ENCODE results near the gene APEH. TPM values are rescaled to one million over a fixed set of nuclear protein-coding genes. Genes with fewer than 3 reads are reported as not detected.

APEH gene
- total and polyA plus RNA-seq, 9 of the 15 experiments (the other 6 are each of a cell fraction or from before 2014, with no cell fraction given): 70.9 to 177 (median 117) TPM

- H3K27ac ChIP-seq (ENCODE audit: extremely low read depth, low read depth, low read length): no peak overlapping the region
- TF ChIP-seq, protein P1, sequence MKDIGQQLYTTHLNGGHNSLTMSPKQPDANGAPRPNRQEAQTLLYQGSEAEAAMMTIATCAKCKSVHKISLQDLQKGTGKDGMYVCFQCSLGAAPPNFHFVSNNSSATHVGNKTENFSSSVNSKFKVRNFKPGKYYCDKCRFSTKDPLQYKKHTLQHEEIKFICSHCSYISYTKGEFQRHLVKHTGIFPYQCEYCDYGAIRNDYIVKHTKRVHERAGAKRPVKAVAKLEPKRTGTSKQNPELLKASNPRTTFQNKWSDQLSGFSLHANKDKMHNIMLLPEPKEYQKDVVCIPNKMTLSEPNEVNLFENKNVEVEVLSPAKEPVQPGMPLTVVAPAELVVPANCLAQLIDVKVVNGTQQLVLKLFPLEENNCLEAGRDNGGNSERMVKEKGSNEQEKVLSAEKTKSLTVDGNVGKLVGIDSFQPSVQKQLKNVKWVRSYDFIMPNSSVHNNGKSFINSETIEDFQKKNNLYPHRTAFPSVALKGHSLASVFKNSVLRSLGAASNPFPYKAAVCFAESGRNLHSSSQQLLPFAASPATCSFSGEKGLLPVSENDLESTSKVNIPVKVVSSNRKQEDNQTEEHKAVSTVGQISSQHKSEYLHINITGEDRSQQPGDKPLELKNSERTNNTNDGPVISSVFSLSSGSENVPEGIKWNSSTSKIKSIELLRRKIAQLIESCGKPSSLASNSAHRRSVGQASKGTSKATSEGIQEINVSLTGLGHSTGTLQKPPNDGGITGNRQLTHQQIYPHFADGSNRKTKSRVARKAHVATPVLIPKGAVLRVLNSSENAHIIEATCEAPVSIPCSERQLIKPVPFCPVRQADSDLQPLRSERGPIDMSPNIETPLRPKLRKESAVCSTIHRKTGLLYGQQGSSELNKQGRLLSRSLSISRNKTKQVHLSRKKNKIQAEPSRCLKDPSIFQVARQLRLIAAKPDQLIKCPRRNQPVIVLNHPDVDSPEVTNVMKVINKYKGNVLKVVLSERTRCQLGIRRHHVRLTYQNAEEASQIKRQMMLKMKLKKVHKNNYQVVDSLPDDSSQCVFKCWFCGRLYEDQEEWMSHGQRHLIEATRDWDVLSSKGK (CRISPR knock-in tag; IDR thresholded peaks at IDR 0.05): no peak
- TF ChIP-seq NR2F6 (CRISPR knock-in tag; IDR thresholded peaks at IDR 0.05): no peak
- TF ChIP-seq, protein P2, sequence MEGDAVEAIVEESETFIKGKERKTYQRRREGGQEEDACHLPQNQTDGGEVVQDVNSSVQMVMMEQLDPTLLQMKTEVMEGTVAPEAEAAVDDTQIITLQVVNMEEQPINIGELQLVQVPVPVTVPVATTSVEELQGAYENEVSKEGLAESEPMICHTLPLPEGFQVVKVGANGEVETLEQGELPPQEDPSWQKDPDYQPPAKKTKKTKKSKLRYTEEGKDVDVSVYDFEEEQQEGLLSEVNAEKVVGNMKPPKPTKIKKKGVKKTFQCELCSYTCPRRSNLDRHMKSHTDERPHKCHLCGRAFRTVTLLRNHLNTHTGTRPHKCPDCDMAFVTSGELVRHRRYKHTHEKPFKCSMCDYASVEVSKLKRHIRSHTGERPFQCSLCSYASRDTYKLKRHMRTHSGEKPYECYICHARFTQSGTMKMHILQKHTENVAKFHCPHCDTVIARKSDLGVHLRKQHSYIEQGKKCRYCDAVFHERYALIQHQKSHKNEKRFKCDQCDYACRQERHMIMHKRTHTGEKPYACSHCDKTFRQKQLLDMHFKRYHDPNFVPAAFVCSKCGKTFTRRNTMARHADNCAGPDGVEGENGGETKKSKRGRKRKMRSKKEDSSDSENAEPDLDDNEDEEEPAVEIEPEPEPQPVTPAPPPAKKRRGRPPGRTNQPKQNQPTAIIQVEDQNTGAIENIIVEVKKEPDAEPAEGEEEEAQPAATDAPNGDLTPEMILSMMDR (IDR thresholded peaks at IDR 0.05 in 2 of 3, conservative IDR thresholded peaks at IDR 0.05 in 1 of 3; ENCODE audit: insufficient read depth in 2 of 3, low read depth in 1 of 3, low read length in 3 of 3): no peak
- TF ChIP-seq GATAD2A (IDR thresholded peaks at IDR 0.05): no peak
- TF ChIP-seq, protein P3, sequence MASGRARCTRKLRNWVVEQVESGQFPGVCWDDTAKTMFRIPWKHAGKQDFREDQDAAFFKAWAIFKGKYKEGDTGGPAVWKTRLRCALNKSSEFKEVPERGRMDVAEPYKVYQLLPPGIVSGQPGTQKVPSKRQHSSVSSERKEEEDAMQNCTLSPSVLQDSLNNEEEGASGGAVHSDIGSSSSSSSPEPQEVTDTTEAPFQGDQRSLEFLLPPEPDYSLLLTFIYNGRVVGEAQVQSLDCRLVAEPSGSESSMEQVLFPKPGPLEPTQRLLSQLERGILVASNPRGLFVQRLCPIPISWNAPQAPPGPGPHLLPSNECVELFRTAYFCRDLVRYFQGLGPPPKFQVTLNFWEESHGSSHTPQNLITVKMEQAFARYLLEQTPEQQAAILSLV (tag; IDR thresholded peaks at IDR 0.05): no peak
- TF ChIP-seq ZNF444 (CRISPR knock-in tag; IDR thresholded peaks at IDR 0.05): no peak
- no peak for TF ChIP-seq RBM17 (IDR thresholded peaks at IDR 0.05; ENCODE audit: borderline replicate concordance, low read depth, low read length)
- no peak for TF ChIP-seq ESRRB (CRISPR knock-in tag; IDR thresholded peaks at IDR 0.05; ENCODE audit: borderline replicate concordance)
- no peak for TF ChIP-seq ZNF592 (IDR thresholded peaks at IDR 0.05)
- TF ChIP-seq ZNF785 (CRISPR knock-in tag; IDR thresholded peaks at IDR 0.05): no peak
- no peaks in the 10 kb centered on the region for H3K9me1 ChIP-seq (ENCODE audit: control insufficient read depth, insufficient read depth, low read length)
- intact Hi-C loops (cut with micrococcal nuclease) (no loop called here), in situ Hi-C loops (cut with MboI) (loop anchor here (10.0 kb wide), 1 partner anchor 104 kb away; no protein-coding TSS in a partner anchor)
- H4K20me1 ChIP-seq (replicated peaks; ENCODE audit: control insufficient read depth, insufficient read depth, low read length): no peaks in the 10 kb centered on the region; the same call in 1 of the 2 replicates
- H3K9ac ChIP-seq (ENCODE audit: insufficient read depth in 1 of 2, low read depth in 2 of 2, low read length in 2 of 2): no peak overlapping the region; a peak in 1 of 4 replicates
- 48% methylated on average over 4 of the region's 5 CpGs for WGBS (ENCODE audit: insufficient coverage, low coverage, missing lambda C conversion rate)
- H3K4me1 ChIP-seq (replicated peaks in 1 of 2; ENCODE audit: control insufficient read depth in 2 of 2, insufficient read depth in 2 of 2, low read length in 2 of 2): peaks cover 11 to 17% of the 10 kb centered on the region in 2 experiments; a peak in 4 of 5 replicates
- DNase-seq (ENCODE audit: extremely low read depth in 1 of 4, low spot score in 3 of 4): no peak
- H3K9me3 ChIP-seq (replicated peaks; ENCODE audit: control insufficient read depth, insufficient read depth, low read depth, low read length): no peaks in the 10 kb centered on the region
- no peak overlapping the region for H2AFZ ChIP-seq (ENCODE audit: low read depth, low read length)
- CTCF ChIA-PET (ENCODE audit: low intra/inter-chr PET ratio): no interaction called here
- FAIRE-seq: no peak
- no peaks in the 10 kb centered on the region for H3K36me3 ChIP-seq (ENCODE audit: control insufficient read depth, insufficient read depth, low read length)
- POLR2A ChIA-PET: interaction anchor here (1.0 kb wide), 1 partner anchor 9 kb away, joined by 3 read pairs; no protein-coding TSS in a partner anchor
- no peak for ATAC-seq
- peaks cover 7% of the 10 kb centered on the region for H3K79me2 ChIP-seq (ENCODE audit: control insufficient read depth, insufficient read depth, low read length)
- H3K27me3 ChIP-seq (ENCODE audit: control insufficient read depth in 2 of 2, insufficient read depth in 2 of 2, low read length in 2 of 2): no peaks in the 10 kb centered on the region
- no peak overlapping the region for H3K4me3 ChIP-seq
- BruUV-seq (replicated peaks): no TSS peak
- no peak overlapping the region for H3K4me2 ChIP-seq (ENCODE audit: insufficient read depth, low read length)
These were observed 5.3 kb upstream of the APEH start for GRCh38 chr3:49668861-49669260.
